Germinal center (tissue), 1 donor: Measurements from ENCODE around the gene ALOX15B.
A peak's percentile ranks its signal among the peaks of the same experiment; 100 is the strongest.
"Not testable (repeated sequence)": the region's sequence is repeated elsewhere in the genome, so short reads cannot be mapped to it uniquely, and the experiment has no call there.

ENCODE experiments used
- DNase-seq: peaks from one replicate; pipeline ENCODE4 v3.0.0; 2012; ENCODE audit warnings: mixed read lengths, low spot score

Gene ALOX15B

GRCh38 chr17:8013731-8014557, 24.9 kb upstream of the ALOX15B start:
- DNase-seq, result no peak

GRCh38 chr17:8014558-8014850, 24.4 kb upstream of the ALOX15B start:
- no peak for DNase-seq

GRCh38 chr17:8015236-8015956, 23.5 kb upstream of the ALOX15B start:
- DNase-seq, result no peak

GRCh38 chr17:8015957-8016631, 22.8 kb upstream of the ALOX15B start:
- no peak for DNase-seq

- DNase-seq, result peak; percentile 36
Observed at GRCh38 chr17:8016632-8017424, 22.0 kb upstream of the ALOX15B start.

GRCh38 chr17:8018436-8018835, 20.4 kb upstream of the ALOX15B start:
- DNase-seq, result no peak

- DNase-seq, result no peak
Observed at GRCh38 chr17:8019166-8019565, 19.7 kb upstream of the ALOX15B start.

GRCh38 chr17:8019665-8020650, 18.9 kb upstream of the ALOX15B start:
- DNase-seq, result no peak

GRCh38 chr17:8020776-8021564, 17.9 kb upstream of the ALOX15B start:
- no peak for DNase-seq

- DNase-seq, result no peak
Observed at GRCh38 chr17:8021565-8022359, 17.1 kb upstream of the ALOX15B start.

- no peak for DNase-seq
Observed at GRCh38 chr17:8022360-8023003, 16.4 kb upstream of the ALOX15B start.

- DNase-seq, result not testable (repeated sequence)
Observed at GRCh38 chr17:8024161-8024560, 14.7 kb upstream of the ALOX15B start.

GRCh38 chr17:8025176-8025911, 13.5 kb upstream of the ALOX15B start:
- no peak for DNase-seq

- no peak for DNase-seq
Observed at GRCh38 chr17:8029121-8029520, 9.7 kb upstream of the ALOX15B start.

- DNase-seq, result no peak
Observed at GRCh38 chr17:8031261-8031661, 7.6 kb upstream of the ALOX15B start.

GRCh38 chr17:8031950-8032349, 6.9 kb upstream of the ALOX15B start:
- no peak for DNase-seq

GRCh38 chr17:8032442-8032841, 6.4 kb upstream of the ALOX15B start:
- no peak for DNase-seq

- DNase-seq, result no peak
Observed at GRCh38 chr17:8039611-8040168, 831 bp downstream of the ALOX15B start.
